Neuronal stem cell (in vitro differentiated cells): ENCODE measurements around the gene MMP17.

ENCODE experiments used
- DNase-seq: peaks from one replicate; pipeline ENCODE4 v3.0.0-alpha.2; 2013; ENCODE audit warnings: low spot score
- H2AFZ ChIP-seq: one replicate; pipeline ENCODE4 v1.6.1; 2013; ENCODE audit warnings: mild to moderate bottlenecking, low read length, inconsistent platforms
- H2AK5ac ChIP-seq: 2 replicates; pipeline ENCODE4 v1.6.1; 2013; ENCODE audit warnings: low read depth, mild to moderate bottlenecking, inconsistent platforms, low read length, moderate library complexity, mixed read lengths
- H2BK120ac ChIP-seq: 2 replicates; pipeline ENCODE4 v1.6.1; 2013; ENCODE audit warnings: low read depth, mild to moderate bottlenecking, inconsistent platforms, low read length, moderate library complexity, mixed read lengths
- H2BK12ac ChIP-seq: one replicate; pipeline ENCODE4 v1.6.1; 2013; ENCODE audit warnings: low read length, inconsistent platforms
- H2BK15ac ChIP-seq: 2 replicates; pipeline ENCODE4 v1.6.1; 2013; ENCODE audit warnings: mild to moderate bottlenecking, low read length, inconsistent platforms, mixed read lengths
- H2BK5ac ChIP-seq: one replicate; pipeline ENCODE4 v1.6.1; 2013; ENCODE audit warnings: inconsistent platforms, mild to moderate bottlenecking, low read length, moderate library complexity
- H3K14ac ChIP-seq: one replicate; pipeline ENCODE4 v1.6.1; 2013; ENCODE audit warnings: low read length, inconsistent platforms
- H3K18ac ChIP-seq: 2 replicates; pipeline ENCODE4 v1.6.1; 2013; ENCODE audit warnings: low read length, inconsistent platforms
- H3K23ac ChIP-seq: 2 replicates; pipeline ENCODE4 v1.6.1; 2013; ENCODE audit warnings: low read depth, mild to moderate bottlenecking, mixed read lengths, low read length, inconsistent platforms; ENCODE audit not compliant: poor library complexity
- H3K27ac ChIP-seq: replicated peaks from 3 replicates; pipeline ENCODE4 v1.5.1; 2013; ENCODE audit warnings: low read length, inconsistent platforms
- H3K27me3 ChIP-seq, 3 experiments: 2 replicates each; pipeline ENCODE4 v1.6.1; 2013; ENCODE audit warnings: low read length in 3 of 3, mild to moderate bottlenecking in 2 of 3, inconsistent platforms in 1 of 3, low read depth in 1 of 3, mixed read lengths in 1 of 3, moderate library complexity in 1 of 3; ENCODE audit not compliant: control insufficient read depth in 3 of 3, insufficient read depth in 3 of 3
- H3K36me3 ChIP-seq, 2 donors: replicated peaks in 1 of 2; 2 replicates each; pipeline ENCODE4 v1.6.1; 2013; ENCODE audit warnings: low read length in 2 of 2; ENCODE audit not compliant: control insufficient read depth in 2 of 2, insufficient read depth in 2 of 2
- H3K4ac ChIP-seq: 2 replicates; pipeline ENCODE4 v1.6.1; 2013; ENCODE audit warnings: inconsistent platforms, mild to moderate bottlenecking, low read length, moderate library complexity
- H3K4me1 ChIP-seq, 2 donors: 1 replicate in 1 of 2; 2 replicates in 1 of 2; pipeline ENCODE4 v1.6.1; 2013; ENCODE audit warnings: low read length in 2 of 2, low read depth in 1 of 2; ENCODE audit not compliant: control insufficient read depth in 2 of 2, insufficient read depth in 1 of 2
- H3K4me2 ChIP-seq: one replicate; pipeline ENCODE4 v1.6.1; 2013; ENCODE audit warnings: mild to moderate bottlenecking, low read length, inconsistent platforms; ENCODE audit not compliant: insufficient read depth, poor library complexity, severe bottlenecking
- H3K4me3 ChIP-seq, 2 donors: 2 replicates each; pipeline ENCODE4 v1.5.1; 2013; ENCODE audit warnings: low read length in 2 of 2, mild to moderate bottlenecking in 2 of 2, inconsistent platforms in 1 of 2, moderate library complexity in 1 of 2
- H3K79me1 ChIP-seq: one replicate; pipeline ENCODE4 v1.6.1; 2013; ENCODE audit warnings: low read depth, mild to moderate bottlenecking, inconsistent platforms, low read length, moderate library complexity
- H3K9ac ChIP-seq: one replicate; pipeline ENCODE4 v1.6.1; 2013; ENCODE audit warnings: mild to moderate bottlenecking, low read depth, low read length, inconsistent platforms; ENCODE audit not compliant: poor library complexity
- H3K9me3 ChIP-seq, 2 donors: replicated peaks in 1 of 2; 2 replicates each; pipeline versions ENCODE3 to v1.6.1; 2013; ENCODE audit warnings: low read length in 2 of 2, mild to moderate bottlenecking in 2 of 2, inconsistent platforms in 1 of 2, low read depth in 1 of 2, mixed read lengths in 1 of 2, moderate library complexity in 1 of 2; ENCODE audit not compliant: control insufficient read depth in 2 of 2, insufficient read depth in 1 of 2
- H4K8ac ChIP-seq: one replicate; pipeline ENCODE4 v1.6.1; 2013; ENCODE audit warnings: low read depth, mild to moderate bottlenecking, inconsistent platforms, low read length, moderate library complexity
- H4K91ac ChIP-seq: one replicate; pipeline ENCODE4 v1.6.1; 2013; ENCODE audit warnings: low read length, low read depth, mild to moderate bottlenecking, inconsistent platforms; ENCODE audit not compliant: poor library complexity
- WGBS, 2 donors: extraction: QIAGEN DNeasy Blood & Tissue Kit; methylation state at CpG; one replicate each; pipeline ENCODE4 v1.1.7; 2013; ENCODE audit warnings: missing lambda C conversion rate in 2 of 2, mixed read lengths in 1 of 2; ENCODE audit not compliant: insufficient read length in 2 of 2, insufficient replicate concordance in 1 of 2; ENCODE audit errors: extremely low coverage in 2 of 2; 5-methylcytosine and 5-hydroxymethylcytosine counted together

Gene MMP17

DNA sequence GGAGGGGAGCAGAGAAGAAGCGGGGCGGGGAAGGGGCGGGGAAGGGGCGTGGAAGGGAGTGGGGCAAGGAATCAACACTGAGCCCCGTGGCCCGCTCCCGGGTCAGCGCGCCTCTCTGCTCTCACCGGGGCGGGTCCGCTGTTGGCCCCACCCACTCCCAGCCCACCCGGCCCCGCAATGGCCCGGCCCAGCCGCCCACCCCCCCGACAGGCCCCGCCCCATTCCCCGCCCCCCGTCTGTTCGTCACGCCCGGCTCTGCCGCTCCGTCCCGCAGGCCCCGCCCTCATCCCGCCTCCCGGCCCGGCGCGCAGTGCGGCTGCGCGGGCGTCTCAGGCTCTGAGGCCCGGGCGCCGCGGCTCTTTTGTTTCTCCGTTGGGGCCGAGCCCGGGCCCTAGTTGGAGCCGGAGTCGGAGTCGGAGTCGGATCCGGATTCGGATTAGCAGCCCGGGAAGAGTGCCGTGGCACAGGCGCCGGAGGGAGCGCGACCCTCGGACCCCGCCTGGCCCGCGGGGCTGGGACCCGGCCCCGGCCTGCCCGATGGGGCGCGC is 66.2 kb downstream of the MMP17 start, which contains the start of gene ULK1:
Gene ULK1, plus strand, starts transcription at position 310 of the 548 bp plus-strand sequence. CDS start 380 bp downstream, outside the sequence.
- Histone ChIP-seq H3K9me3 (peaks cover 0 to 1% of the 10 kb centered on the region in 2 donors), H3K4me3 (peak within 1 kb of the TSS; percentile 72 to 94), H2AFZ (peak within 1 kb of the TSS; percentile 85), H2BK12ac (no peak within 1 kb of the TSS), H2BK5ac (peak within 1 kb of the TSS; percentile 29), H4K91ac (no peak within 1 kb of the TSS), H3K14ac (no peak within 1 kb of the TSS), H4K8ac (no peak within 1 kb of the TSS), H3K4ac (no peak within 1 kb of the TSS), H3K9ac (peak within 1 kb of the TSS; percentile 90), H2AK5ac (peak within 1 kb of the TSS; percentile 70), H3K4me1 (peaks cover 11 to 21% of the 10 kb centered on the region in 2 donors), H3K18ac (peak within 1 kb of the TSS; percentile 90), H3K79me1 (peaks cover 6% of the 10 kb centered on the region), H2BK120ac (no peak within 1 kb of the TSS), H3K27me3 (no peaks in the 10 kb centered on the region), H3K4me2 (peak within 1 kb of the TSS; percentile 84), H3K27ac (no peak within 1 kb of the TSS), H3K23ac (peak within 1 kb of the TSS; percentile 60), H3K36me3 (peaks cover 8 to 29% of the 10 kb centered on the region in 2 donors), H2BK15ac (no peak within 1 kb of the TSS)
- WGBS, 2 donors = no CpG with 5 or more reads among the region's 64 CpGs
- DNase-seq = peak; percentile 95

DNA sequence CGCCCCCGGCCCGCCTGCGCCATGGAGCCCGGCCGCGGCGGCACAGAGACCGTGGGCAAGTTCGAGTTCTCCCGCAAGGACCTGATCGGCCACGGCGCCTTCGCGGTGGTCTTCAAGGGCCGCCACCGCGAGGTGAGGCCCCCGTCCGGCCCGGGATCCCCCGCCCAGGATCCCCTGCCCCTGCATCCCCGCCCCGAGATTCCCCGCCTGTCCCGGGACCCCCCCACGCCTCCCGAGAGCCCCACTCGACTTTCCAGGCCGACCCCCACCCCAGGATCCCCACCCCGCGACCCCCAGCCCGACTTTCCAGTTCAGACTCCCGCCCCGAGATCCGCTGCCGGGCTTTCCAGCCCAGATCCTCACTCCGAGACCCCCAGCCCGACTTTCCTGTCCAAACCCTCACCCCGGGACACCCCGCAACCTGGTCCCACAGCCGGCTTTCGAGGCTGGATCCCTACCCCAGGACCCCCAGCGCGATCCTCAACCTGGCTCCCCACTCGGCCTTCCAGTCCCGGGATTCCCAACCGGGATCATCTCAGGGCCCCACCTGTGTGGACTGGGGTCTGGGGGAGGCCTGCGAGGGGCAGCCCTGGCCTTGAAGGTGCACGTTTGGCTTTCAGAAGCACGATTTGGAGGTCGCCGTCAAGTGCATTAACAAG is 66.9 kb downstream of the MMP17 start:
- DNase-seq = no peak
- WGBS, 2 donors = no CpG with 5 or more reads among the region's 54 CpGs

DNA sequence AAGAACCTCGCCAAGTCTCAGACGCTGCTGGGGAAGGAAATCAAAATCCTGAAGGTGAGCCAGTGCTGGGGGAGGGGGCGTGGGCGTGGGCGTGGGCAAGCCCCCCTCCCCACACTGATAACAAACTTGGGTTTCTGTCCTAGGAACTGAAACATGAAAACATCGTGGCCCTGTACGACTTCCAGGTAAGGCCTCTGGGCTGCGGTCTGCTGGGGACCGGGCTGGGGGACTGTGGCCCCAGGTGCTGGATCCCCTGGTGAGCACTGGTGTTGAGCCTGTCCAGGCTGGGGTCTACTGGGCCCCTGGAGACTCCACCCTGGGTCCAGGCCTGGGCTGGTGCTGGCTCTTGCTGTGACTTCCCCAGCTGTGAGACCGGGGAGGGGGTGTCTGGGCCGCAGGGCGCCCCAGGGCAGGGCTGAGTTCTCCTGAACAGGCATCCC is 67.5 kb downstream of the MMP17 start:
- Histone ChIP-seq H3K14ac (no peak overlapping the region), H2AFZ (no peak overlapping the region), H2BK120ac (no peak overlapping the region), H2AK5ac (peak overlapping the region; percentile 70), H3K27me3 (no peaks in the 10 kb centered on the region), H3K27ac (no peak overlapping the region), H3K4me1 (peaks cover 14 to 21% of the 10 kb centered on the region in 2 donors), H3K4ac (no peak overlapping the region), H3K4me2 (peak overlapping the region; percentile 84), H2BK15ac (no peak overlapping the region), H3K4me3 (peak overlapping the region; percentile 72 to 77), H3K9ac (no peak overlapping the region), H3K18ac (peak overlapping the region; percentile 87), H3K36me3 (peaks cover 8 to 39% of the 10 kb centered on the region in 2 donors), H4K91ac (no peak overlapping the region), H3K79me1 (peaks cover 12% of the 10 kb centered on the region), H3K23ac (peak overlapping the region; percentile 60), H4K8ac (no peak overlapping the region), H2BK5ac (peak overlapping the region; percentile 29), H2BK12ac (no peak overlapping the region), H3K9me3 (peaks cover 0 to 1% of the 10 kb centered on the region in 2 donors)
- WGBS, 2 donors = no CpG with 5 or more reads among the region's 12 CpGs
- no peak for DNase-seq

More for the DNA sequence above, 66.9 kb downstream of the MMP17 start:
- Histone ChIP-seq H3K4ac (no peak overlapping the region), H3K4me1 (peaks cover 11 to 21% of the 10 kb centered on the region in 2 donors), H2AK5ac (peak overlapping the region; percentile 70), H2BK12ac (no peak overlapping the region), H3K36me3 (peaks cover 8 to 33% of the 10 kb centered on the region in 2 donors), H3K9ac (peak overlapping the region; percentile 86), H3K79me1 (peaks cover 8% of the 10 kb centered on the region), H2AFZ (no peak overlapping the region), H3K9me3 (peaks cover 0 to 1% of the 10 kb centered on the region in 2 donors), H3K27me3 (no peaks in the 10 kb centered on the region), H2BK15ac (no peak overlapping the region), H3K27ac (no peak overlapping the region), H3K4me3 (peak overlapping the region; percentile 72 to 77), H4K8ac (no peak overlapping the region), H3K4me2 (peak overlapping the region; percentile 84), H4K91ac (no peak overlapping the region), H3K23ac (peak overlapping the region; percentile 60), H3K14ac (no peak overlapping the region), H3K18ac (peak overlapping the region; percentile 87), H2BK5ac (peak overlapping the region; percentile 29), H2BK120ac (no peak overlapping the region)
